HG03025 (cell line): Measurements from ENCODE around the gene TENM4.

ENCODE experiments used
- ATAC-seq: cut with Tn5 transposase; IDR thresholded peaks from one replicate; pipeline ENCODE4 v1.9.1; 2021; ENCODE audit warnings: mild to moderate bottlenecking, moderate library complexity; ENCODE audit not compliant: unreplicated experiment, low FRiP score

Gene TENM4

DNA sequence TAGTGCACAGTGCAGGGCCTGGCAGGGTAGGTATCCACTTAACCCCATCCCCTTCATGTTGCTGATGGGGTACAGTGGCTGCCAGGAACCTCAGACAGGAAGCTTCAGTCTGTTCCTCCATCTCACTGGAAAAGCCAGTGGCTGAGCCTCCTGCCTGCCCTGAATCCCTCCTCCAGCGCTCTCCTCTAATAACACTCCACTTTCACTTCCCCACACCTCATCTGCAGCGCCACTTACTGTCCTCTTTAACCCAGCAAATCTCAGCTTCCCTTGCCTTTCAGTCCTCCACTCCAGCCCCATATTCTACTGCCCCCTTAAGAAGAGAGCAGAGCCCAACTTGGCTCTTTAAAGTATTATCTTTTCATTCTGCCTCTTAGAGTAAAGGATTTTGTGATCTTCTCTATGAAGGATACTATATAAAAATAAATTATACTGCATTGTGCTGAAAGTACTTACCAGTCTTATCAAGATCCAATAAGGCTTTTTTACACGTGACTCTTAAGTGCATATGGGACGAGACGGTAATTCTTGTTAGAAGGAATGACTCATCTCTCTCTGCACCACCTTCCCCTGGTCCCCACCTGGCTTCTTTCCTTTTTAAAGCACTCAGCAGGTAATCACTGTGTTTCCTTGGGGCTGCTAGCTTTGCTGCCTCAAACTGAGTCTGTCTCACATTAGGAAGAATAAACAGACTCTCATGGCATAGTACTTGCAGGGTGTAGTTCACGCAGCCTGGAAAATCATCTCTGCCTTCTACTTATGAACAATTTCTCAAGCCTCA, 628.1 kb downstream of the TENM4 start:
- no peak for ATAC-seq

- ATAC-seq: no peak
Observed at GRCh38 chr11:78810559-78811009, 630.2 kb downstream of the TENM4 start.

GRCh38 chr11:78809931-78810541, 630.8 kb downstream of the TENM4 start:
- ATAC-seq: no peak

DNA sequence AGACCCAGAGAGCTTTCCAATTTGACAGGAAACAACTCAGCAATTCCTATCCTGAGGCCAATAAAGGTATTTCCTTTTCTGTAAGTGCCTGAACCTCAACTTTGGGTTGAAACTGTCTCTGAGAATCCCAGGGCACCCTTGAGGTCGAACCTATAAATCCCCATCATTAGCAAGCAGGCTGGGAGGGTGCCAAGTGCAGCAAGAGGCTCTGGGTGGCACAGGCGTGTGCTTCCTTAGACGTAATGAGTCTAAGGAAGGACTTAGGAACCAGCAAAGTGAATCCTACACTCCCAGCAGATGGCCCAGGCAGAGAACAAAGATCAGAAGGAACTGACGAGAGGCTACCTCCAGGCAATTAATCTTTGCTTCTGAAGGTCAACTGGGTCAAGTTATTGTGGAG, 631.9 kb downstream of the TENM4 start:
- no peak for ATAC-seq

- no peak for ATAC-seq
Observed at GRCh38 chr11:78807351-78807750, 633.5 kb downstream of the TENM4 start.

DNA sequence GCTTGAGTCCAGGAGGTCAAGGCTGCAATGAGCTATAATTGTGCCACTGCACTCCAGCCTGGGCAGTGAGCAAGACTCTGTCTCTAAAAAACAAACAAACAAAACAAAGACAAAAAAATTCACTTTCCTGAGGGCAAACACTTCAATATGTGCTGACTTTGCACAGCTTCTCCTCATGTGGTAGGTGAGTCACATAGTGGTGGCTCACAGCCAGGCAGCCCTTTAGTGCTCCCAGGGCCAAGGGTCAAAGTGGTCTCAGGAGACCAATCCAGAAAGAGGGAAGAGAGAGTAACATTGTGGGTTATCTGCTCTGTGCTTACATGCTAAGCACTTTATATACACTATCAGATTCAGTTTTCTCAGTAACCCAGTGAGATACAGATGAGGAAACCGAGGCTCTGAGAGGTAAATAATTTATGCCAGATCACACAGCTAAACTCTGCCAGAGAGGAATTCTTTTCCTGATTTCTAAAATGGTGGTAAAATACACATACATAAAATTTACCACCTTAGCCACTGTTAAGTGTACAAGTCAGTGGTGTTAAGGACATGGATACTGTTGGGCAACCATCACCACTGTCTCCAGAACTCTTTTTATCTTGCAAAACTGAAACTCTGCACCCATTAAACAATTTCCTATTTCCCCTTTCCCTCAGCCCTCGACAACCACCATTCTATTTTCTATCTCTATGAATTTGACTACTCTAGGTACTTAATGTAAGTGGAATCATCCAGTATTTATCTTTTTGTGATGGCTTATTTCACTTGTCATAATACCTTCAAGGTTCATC, 634.4 kb downstream of the TENM4 start:
- ATAC-seq: no peak

GRCh38 chr11:78804991-78805390, 635.8 kb downstream of the TENM4 start:
- ATAC-seq: no peak

DNA sequence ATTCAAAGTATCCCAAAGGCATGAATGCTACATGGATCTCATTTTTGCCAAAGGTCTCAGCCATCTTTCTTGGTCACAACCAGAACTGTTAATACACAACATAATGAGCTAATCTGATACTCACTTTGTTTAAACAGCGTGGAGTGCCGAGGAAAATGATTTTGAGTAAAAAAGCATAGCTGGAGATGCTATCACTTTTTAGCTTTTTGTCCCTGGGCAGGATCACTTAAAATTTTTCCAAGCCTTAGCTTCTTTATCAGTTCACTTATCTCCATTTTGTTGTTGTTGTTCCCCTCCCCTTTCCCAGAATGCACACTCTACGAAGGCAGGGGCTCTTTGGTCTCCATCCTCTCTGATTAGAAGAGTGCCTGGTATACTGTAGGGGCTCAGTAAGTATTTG, 636.8 kb downstream of the TENM4 start:
- ATAC-seq: no peak

DNA sequence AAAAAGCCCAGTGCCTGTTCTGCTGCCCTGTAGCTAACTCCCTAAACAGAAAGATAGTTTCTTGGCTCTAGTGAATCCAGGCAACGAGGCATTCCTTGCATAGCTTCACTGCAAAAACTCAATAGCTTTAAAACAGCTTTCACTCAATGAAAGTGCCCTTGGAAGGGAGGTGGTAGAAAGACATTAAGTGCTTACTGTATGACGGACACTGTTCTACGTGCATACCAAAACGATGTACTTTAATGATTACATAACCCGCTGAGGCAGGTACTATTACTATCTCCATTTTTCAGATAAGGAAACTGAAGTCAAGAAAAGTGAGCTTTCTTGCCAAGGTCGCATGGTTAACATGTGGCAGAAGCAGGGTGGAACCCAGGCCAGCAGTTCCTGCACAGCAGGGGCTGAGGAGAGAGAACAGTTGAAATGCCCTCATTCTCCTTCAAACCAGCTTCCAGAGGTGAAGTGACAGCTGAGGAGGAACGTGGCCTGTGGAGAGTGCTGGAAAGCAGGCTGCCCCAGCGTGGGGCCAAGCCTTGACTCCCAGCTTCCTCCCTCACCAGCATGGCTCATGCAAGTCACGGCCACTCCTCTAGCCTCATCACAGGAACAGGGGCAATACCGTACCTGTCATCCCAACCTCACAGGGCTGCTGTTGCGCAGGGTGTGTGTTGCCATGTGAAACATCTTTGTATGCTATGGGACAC, 638.6 kb downstream of the TENM4 start:
- no peak for ATAC-seq

DNA sequence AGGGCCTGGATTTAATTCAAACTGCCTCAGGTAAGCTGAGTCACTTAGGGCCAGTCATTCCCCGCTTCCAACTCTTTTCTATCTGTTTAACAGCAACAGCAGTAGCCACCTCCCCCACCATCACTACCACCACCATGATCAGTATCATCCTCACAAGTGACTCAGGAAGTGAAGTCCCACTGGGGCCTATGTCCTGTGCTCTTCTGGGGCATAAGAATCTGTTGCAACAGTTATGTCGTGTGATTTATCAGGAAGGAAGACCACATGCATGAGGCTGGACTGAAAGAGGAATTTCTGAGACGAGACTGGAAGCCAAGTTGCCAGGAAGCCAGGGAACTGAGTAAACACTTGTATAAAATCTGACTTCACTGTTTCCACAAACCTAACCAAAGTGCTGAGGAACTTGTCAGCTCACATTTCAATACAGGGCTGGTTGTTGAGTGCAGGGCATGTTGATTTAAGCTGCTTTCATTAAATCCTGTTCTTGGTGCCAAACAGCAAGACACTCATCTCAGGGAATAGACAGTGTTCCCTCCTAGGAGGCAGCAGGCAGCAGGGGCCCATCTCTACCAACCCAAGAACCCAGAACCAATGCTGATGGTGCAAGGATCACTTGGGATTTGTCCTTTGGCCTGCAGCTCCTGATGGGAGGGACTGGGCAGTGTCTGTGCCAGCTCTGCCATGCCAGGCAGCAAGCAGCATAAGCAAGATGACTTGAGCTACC, 639.5 kb downstream of the TENM4 start:
- ATAC-seq: no peak

GRCh38 chr11:78800756-78801155, 640.1 kb downstream of the TENM4 start:
- ATAC-seq: no peak

- no peak for ATAC-seq
Observed at GRCh38 chr11:78800096-78800690, 640.6 kb downstream of the TENM4 start.

DNA sequence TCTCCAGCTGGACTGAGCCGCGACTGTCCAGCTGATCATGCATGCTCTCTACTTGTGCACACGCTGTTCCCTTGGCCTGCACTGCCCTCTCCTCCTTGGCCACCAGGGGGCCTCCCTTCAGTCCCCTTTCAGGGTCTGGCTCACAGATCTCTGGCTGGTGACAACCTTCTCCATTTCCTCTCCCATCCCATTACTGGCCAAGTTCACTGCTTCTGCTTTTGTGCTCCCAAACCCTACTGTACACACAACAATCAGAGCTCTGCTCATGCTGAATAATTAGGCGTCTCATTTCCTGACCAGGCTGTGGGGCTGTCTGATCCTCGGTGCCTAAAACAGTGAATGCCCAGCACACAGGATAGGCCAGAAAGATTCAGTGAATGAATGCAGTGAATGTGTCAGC, 642.2 kb downstream of the TENM4 start:
- ATAC-seq: no peak

- ATAC-seq: no peak
Observed at GRCh38 chr11:78797559-78797958, 643.3 kb downstream of the TENM4 start.

GRCh38 chr11:78796956-78797355, 643.9 kb downstream of the TENM4 start:
- ATAC-seq: no peak

GRCh38 chr11:78795621-78796261, 645.1 kb downstream of the TENM4 start:
- ATAC-seq: no peak

DNA sequence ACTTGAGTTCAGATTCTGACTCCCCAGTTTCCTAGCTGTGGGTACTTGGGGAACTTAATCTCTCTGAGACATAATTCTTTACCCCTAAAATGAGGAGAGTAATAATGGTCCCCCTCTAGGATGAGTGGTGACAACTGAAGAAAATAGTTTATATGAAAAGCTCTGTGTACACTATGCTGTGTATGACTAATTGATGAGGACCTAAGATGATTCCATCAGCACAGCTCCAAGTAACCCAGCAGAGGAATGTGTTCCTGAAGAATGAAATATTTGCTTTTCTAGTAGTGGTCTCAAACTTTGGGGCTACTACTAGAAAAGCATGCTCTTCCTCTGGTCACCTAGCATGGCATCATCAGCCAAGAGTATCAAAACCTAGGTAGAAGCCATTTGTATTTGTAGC, 648.9 kb downstream of the TENM4 start:
- no peak for ATAC-seq

DNA sequence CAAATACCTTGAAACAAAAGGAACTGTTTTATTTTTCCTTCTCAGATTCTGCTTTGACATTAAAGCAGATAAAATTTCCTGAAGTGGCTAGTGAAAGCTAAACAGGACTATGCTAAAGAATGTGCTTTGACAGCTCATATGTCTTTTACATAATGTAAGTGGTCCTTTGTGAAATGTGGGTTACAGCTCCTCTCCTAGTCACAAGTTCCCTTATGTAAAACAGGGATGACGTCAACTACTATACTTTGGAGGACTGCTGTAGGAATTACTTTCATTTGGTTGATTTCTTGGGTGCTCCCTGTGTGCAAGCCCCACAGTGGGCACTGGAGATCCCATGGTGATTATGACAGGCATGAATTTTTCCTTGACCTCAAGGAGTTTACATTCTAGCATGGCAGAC, 649.6 kb downstream of the TENM4 start:
- no peak for ATAC-seq

DNA sequence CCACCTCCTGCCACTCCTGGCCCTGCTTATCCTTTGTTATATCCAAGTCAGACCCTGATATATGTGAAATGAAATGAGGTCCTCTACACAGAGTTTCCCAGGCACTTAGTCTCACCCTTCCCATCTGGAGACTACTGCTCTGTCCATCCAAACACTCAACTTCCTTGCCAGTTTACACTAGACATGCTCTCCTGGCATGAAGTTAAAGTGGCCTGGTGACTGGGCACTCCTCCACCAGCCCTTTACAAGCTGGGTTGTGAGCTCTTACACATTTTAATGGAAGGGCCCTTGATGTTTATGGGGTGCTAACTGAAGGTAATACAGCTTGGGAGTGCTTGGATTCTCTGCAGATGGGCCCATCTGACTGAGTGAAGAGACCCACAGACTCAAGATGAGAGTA, 650.0 kb downstream of the TENM4 start:
- ATAC-seq: no peak
